RWPE2 (cell line): Measurements from ENCODE around the gene EDA2R.

Experiments
- ATAC-seq: fragments of 200-7000 bp; cut with Tn5 transposase; 3 replicates; pipeline ENCODE4 v1.9.1; 2021; ENCODE audit warnings: low read depth
- DNase-seq: peaks from one replicate; pipeline ENCODE4 v3.0.0-alpha.2; 2020; ENCODE audit warnings: low spot score
- H3K27ac ChIP-seq: fragments of 450-650 bp; 2 replicates; pipeline ENCODE4 v1.5.1; 2017; ENCODE audit warnings: mild to moderate bottlenecking; ENCODE audit not compliant: poor library complexity, severe bottlenecking
- H3K27me3 ChIP-seq: fragments of 250-450 bp; sonication (Bioruptor Pico); 2 replicates; pipeline ENCODE4 v1.5.1; 2021; ENCODE audit warnings: mild to moderate bottlenecking, moderate library complexity; ENCODE audit not compliant: insufficient read depth, poor library complexity, severe bottlenecking
- H3K36me3 ChIP-seq: fragments of 250-450 bp; sonication (Bioruptor Pico); 2 replicates; pipeline ENCODE4 v1.5.1; 2020; ENCODE audit warnings: low read depth, mild to moderate bottlenecking, moderate library complexity
- H3K4me1 ChIP-seq: fragments of 250-450 bp; sonication (Bioruptor Pico); 2 replicates; pipeline ENCODE4 v1.5.1; 2021; ENCODE audit warnings: mild to moderate bottlenecking, moderate library complexity; ENCODE audit not compliant: insufficient read depth, poor library complexity, severe bottlenecking
- H3K4me3 ChIP-seq: fragments of 250-450 bp; sonication (Bioruptor Pico); 2 replicates; pipeline ENCODE4 v1.5.1; 2021; ENCODE audit warnings: mild to moderate bottlenecking, moderate library complexity; ENCODE audit not compliant: severe bottlenecking
- H3K9me3 ChIP-seq: fragments of 250-450 bp; sonication (Bioruptor Pico); 2 replicates; pipeline ENCODE4 v1.5.1; 2021; ENCODE audit warnings: mild to moderate bottlenecking, moderate library complexity; ENCODE audit not compliant: severe bottlenecking
- TF ChIP-seq, protein P1 (sequence below): fragments of 450-650 bp; IDR thresholded peaks from one replicate; pipeline ENCODE4 v1.5.1; 2017; ENCODE audit warnings: mild to moderate bottlenecking, moderate library complexity; ENCODE audit not compliant: poor library complexity, severe bottlenecking

The EDA2R gene

DNA sequence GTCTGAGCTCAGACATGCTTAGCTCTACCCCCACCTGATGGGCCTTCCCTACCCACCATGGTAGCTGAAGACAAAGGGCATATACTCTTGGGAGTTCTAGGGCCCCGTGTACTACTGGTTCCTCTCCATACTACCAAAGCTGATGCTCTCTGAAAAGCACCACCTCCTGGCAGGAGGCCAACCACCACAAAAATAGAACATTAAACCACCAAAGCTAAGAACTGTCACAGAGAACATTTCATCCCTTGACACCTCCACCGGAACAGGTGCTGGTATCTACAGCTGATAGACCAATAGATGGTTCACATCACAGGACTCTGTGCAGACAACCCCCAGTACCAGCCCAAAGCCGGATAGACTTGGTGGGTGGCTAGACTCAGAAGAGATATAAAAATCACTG lies 13.4 kb downstream of the EDA2R start:
- Histone ChIP-seq H3K27me3 (no peaks in the 10 kb centered on the region), H3K4me1 (no peaks in the 10 kb centered on the region), H3K27ac (no peak overlapping the region), H3K4me3 (no peak overlapping the region), H3K9me3 (no peaks in the 10 kb centered on the region), H3K36me3 (no peaks in the 10 kb centered on the region)
- TF ChIP-seq, protein P1, sequence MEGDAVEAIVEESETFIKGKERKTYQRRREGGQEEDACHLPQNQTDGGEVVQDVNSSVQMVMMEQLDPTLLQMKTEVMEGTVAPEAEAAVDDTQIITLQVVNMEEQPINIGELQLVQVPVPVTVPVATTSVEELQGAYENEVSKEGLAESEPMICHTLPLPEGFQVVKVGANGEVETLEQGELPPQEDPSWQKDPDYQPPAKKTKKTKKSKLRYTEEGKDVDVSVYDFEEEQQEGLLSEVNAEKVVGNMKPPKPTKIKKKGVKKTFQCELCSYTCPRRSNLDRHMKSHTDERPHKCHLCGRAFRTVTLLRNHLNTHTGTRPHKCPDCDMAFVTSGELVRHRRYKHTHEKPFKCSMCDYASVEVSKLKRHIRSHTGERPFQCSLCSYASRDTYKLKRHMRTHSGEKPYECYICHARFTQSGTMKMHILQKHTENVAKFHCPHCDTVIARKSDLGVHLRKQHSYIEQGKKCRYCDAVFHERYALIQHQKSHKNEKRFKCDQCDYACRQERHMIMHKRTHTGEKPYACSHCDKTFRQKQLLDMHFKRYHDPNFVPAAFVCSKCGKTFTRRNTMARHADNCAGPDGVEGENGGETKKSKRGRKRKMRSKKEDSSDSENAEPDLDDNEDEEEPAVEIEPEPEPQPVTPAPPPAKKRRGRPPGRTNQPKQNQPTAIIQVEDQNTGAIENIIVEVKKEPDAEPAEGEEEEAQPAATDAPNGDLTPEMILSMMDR, result no peak
- DNase-seq, result no peak
- ATAC-seq, result no peak

DNA sequence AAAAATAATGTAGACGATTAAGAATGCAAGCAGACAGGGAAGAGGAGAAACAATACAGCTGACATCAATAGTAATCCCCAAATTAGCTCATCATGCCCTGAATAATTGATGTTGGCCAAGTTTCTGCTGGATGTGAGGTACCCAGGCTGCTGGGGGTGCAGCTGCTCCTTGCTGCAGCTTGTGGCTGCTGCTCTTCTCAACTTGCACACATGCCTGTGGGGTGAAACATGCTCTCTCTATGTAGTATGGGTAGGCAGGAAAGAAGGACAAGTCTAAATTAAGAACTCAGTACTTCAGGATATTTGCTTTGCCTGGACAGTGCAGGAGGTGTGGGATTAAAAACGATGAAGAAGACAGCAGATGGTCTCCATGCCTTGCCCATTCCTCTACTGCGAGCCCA lies 16.7 kb downstream of the EDA2R start:
- DNase-seq, result no peak
- no peak for ATAC-seq
- H3K27me3 ChIP-seq, result no peaks in the 10 kb centered on the region
- no peak overlapping the region for H3K27ac ChIP-seq
- TF ChIP-seq, protein P1, result no peak
- H3K4me3 ChIP-seq, result no peak overlapping the region
- H3K9me3 ChIP-seq, result no peaks in the 10 kb centered on the region
- no peaks in the 10 kb centered on the region for H3K36me3 ChIP-seq
- no peaks in the 10 kb centered on the region for H3K4me1 ChIP-seq

DNA sequence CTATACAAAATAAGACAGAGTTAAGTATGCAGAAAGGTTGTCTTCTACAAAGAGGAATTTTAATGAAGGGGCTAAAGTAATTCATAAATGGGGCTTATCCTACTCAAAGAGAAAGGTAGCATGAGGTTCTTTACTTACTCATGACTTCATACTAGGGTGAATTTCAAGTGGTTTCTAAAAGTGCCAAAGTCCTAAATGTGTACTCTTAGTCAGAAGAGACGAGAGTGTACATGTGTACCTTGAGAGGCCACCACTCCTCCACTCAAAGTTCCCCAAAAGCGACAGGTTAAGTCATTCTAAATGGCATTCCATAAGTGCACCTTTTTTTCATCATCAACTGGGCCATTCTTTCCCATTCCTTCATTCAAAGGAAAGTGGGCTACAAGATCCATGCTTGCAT lies 21.9 kb downstream of the EDA2R start:
- TF ChIP-seq, protein P1, result no peak
- Histone ChIP-seq H3K27me3 (no peaks in the 10 kb centered on the region), H3K27ac (no peak overlapping the region), H3K4me3 (no peak overlapping the region), H3K36me3 (no peaks in the 10 kb centered on the region), H3K9me3 (no peaks in the 10 kb centered on the region), H3K4me1 (no peaks in the 10 kb centered on the region)
- no peak for DNase-seq
- ATAC-seq, result no peak

DNA sequence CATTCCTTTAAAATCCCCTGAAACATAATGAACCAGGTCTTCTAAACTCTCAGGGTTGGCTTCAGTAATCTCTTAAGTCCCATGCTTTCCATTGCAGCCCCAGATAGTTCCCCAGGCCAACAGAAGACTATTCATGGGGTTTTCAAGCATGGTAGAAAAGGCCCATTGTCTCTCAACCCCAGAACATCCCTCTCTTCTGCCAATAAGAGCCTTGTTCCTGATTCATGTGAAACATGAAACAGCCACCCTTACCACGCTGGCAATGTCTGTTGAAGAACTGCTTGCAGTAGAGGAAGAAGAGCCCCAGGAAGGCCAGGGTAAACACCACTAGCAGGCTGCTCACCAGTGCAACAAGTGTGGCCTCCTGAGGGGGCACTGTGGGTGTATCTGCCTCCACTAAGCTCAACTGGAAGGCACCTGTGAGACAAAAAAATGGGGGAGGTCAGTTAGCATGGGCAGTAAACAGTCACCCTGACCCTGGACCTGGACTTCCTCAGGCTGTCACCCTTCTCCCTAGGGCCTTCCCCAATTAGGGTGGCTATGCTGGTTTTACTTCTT lies 36.4 kb downstream of the EDA2R start:
- H3K36me3 ChIP-seq, result no peaks in the 10 kb centered on the region
- H3K4me1 ChIP-seq, result no peaks in the 10 kb centered on the region
- H3K27me3 ChIP-seq, result no peaks in the 10 kb centered on the region
- DNase-seq (no peak), ATAC-seq (no peak)
- no peak overlapping the region for H3K27ac ChIP-seq
- TF ChIP-seq, protein P1, result no peak
- no peak overlapping the region for H3K4me3 ChIP-seq
- H3K9me3 ChIP-seq, result no peaks in the 10 kb centered on the region

DNA sequence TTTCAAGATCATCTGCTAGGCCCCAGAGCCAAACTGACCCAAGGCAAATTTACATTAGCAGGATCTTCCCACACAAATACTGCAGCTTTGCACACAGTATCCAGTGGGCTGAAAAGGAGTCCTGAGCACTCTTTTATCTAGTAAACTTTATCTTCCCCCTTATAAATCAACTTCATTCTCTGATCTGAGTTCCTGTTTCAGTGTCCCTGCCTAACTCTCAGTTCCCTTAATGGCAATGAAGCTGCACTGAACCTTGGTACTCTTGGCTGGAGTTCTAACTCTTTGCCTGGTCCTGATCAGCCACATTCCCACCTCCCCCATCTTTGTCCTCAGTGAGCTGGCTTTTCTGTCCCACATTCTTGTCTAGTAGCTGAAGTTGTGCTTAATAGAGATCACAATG lies 37.4 kb downstream of the EDA2R start:
- TF ChIP-seq, protein P1, result no peak
- DNase-seq, result no peak
- Histone ChIP-seq H3K9me3 (no peaks in the 10 kb centered on the region), H3K27me3 (no peaks in the 10 kb centered on the region), H3K4me3 (no peak overlapping the region), H3K36me3 (no peaks in the 10 kb centered on the region), H3K4me1 (no peaks in the 10 kb centered on the region), H3K27ac (no peak overlapping the region)
- no peak for ATAC-seq
